Measurements from ENCODE around the gene CDSN. TPM values are rescaled to one million over a fixed set of nuclear protein-coding genes. Genes with fewer than 3 reads are reported as not detected.

Gene CDSN
- total RNA-seq, 1 donor from 2014 or later: not detected

GRCh38 chr6:31152781-31153180, 32.5 kb upstream of the CDSN start:
- no peak for DNase-seq
- no peak for ATAC-seq
- intact Hi-C loops (cut with micrococcal nuclease): no loop called here

GRCh38 chr6:31149827-31150447, 29.7 kb upstream of the CDSN start:
- no peak for ATAC-seq
- intact Hi-C loops (cut with micrococcal nuclease): no loop called here
- DNase-seq: no peak

GRCh38 chr6:31145386-31145785, 25.1 kb upstream of the CDSN start:
- no peak for DNase-seq
- intact Hi-C loops (cut with micrococcal nuclease): no loop called here
- ATAC-seq: no peak

GRCh38 chr6:31144970-31145340, 24.7 kb upstream of the CDSN start:
- intact Hi-C loops (cut with micrococcal nuclease): no loop called here
- no peak for DNase-seq
- ATAC-seq: no peak

GRCh38 chr6:31144296-31144969, 24.2 kb upstream of the CDSN start:
- ATAC-seq (no peak), DNase-seq (no peak)
- intact Hi-C loops (cut with micrococcal nuclease): no loop called here

- ATAC-seq: peak; percentile 90
- intact Hi-C loops (cut with micrococcal nuclease): no loop called here
- peak; percentile 80 for DNase-seq
These were observed 22.9 kb upstream of the CDSN start for GRCh38 chr6:31143148-31143547.

GRCh38 chr6:31142361-31142761, 22.1 kb upstream of the CDSN start:
- DNase-seq: no peak
- ATAC-seq: peak; percentile 58
- intact Hi-C loops (cut with micrococcal nuclease): no loop called here

- no peak for DNase-seq
- intact Hi-C loops (cut with micrococcal nuclease): no loop called here
- no peak for ATAC-seq
These were observed 20.4 kb upstream of the CDSN start for GRCh38 chr6:31140643-31141042.

- intact Hi-C loops (cut with micrococcal nuclease): loop anchor here (5.0 kb wide), 2 partner anchors 53 to 228 kb away; no protein-coding TSS in a partner anchor
- ATAC-seq (no peak), DNase-seq (no peak)
These were observed 19.4 kb upstream of the CDSN start for GRCh38 chr6:31139599-31139998.

- DNase-seq: no peak
- no peak for ATAC-seq
- intact Hi-C loops (cut with micrococcal nuclease): loop anchor here (5.0 kb wide), 2 partner anchors 53 to 228 kb away; no protein-coding TSS in a partner anchor
These were observed 18.7 kb upstream of the CDSN start, which contains the start of gene PSORS1C2 for GRCh38 chr6:31138982-31139381. PSORS1C2 (minus strand) TSS chr6:31139066; CDS start chr6:31139026, 40 bp downstream.

- intact Hi-C loops (cut with micrococcal nuclease): loop anchor here (5.0 kb wide), 2 partner anchors 57 to 232 kb away; no protein-coding TSS in a partner anchor
- ATAC-seq (no peak), DNase-seq (no peak)
These were observed 15.5 kb upstream of the CDSN start for GRCh38 chr6:31135710-31136109.

- ATAC-seq (no peak), DNase-seq (no peak)
- intact Hi-C loops (cut with micrococcal nuclease): no loop called here
These were observed 12.6 kb upstream of the CDSN start for GRCh38 chr6:31132806-31133205.

- intact Hi-C loops (cut with micrococcal nuclease): no loop called here
- ATAC-seq: no peak
- no peak for DNase-seq
These were observed 11.3 kb upstream of the CDSN start for GRCh38 chr6:31131595-31131994.

- intact Hi-C loops (cut with micrococcal nuclease): no loop called here
These were observed 10.5 kb upstream of the CDSN start for GRCh38 chr6:31130751-31131150.

GRCh38 chr6:31129130-31129529, 8.9 kb upstream of the CDSN start:
- intact Hi-C loops (cut with micrococcal nuclease): no loop called here
- DNase-seq: no peak
- ATAC-seq: no peak

More at GRCh38 chr6:31130751-31131150, 10.5 kb upstream of the CDSN start:
- DNase-seq (no peak), ATAC-seq (no peak)

- DNase-seq (peak; percentile 68), ATAC-seq (peak; percentile 14)
- intact Hi-C loops (cut with micrococcal nuclease): no loop called here
These were observed 7.9 kb upstream of the CDSN start for GRCh38 chr6:31128093-31128676.

- ATAC-seq: peak; percentile 36
- intact Hi-C loops (cut with micrococcal nuclease): no loop called here
- no peak for DNase-seq
These were observed 6.3 kb upstream of the CDSN start for GRCh38 chr6:31126396-31127175.

- intact Hi-C loops (cut with micrococcal nuclease): no loop called here
- peak; percentile 54 for ATAC-seq
- DNase-seq: peak; percentile 54
These were observed 5.5 kb upstream of the CDSN start for GRCh38 chr6:31125586-31126363.

- intact Hi-C loops (cut with micrococcal nuclease): no loop called here
- peak; percentile 32 for ATAC-seq
- DNase-seq: no peak
These were observed 4.9 kb upstream of the CDSN start for GRCh38 chr6:31125162-31125561.
